Hepatocyte (in vitro differentiated cells): ENCODE measurements around the gene OR1F1. TPM values are rescaled to one million over a fixed set of nuclear protein-coding genes. Genes with fewer than 3 reads are reported as not detected.

Experiments used
- DNase-seq: peaks from one replicate; pipeline ENCODE4 v3.0.0-alpha.2; 2016; ENCODE audit warnings: low spot score
- H2AFZ ChIP-seq: fragments of 200-600 bp; sonication (generic); 2 replicates; pipeline ENCODE4 v1.6.0; 2016; ENCODE audit warnings: antibody characterized with exemption, mild to moderate bottlenecking
- H3K27ac ChIP-seq: fragments of 200-600 bp; sonication (generic); 2 replicates; pipeline ENCODE4 v1.5.1; 2016; ENCODE audit warnings: mild to moderate bottlenecking
- H3K27me3 ChIP-seq: fragments of 200-600 bp; sonication (generic); 2 replicates; pipeline ENCODE4 v1.6.1; 2016
- H3K36me3 ChIP-seq: fragments of 200-600 bp; sonication (generic); replicated peaks from 2 replicates; pipeline ENCODE4 v1.5.1; 2016; ENCODE audit warnings: low read depth; ENCODE audit not compliant: insufficient read depth
- H3K4me1 ChIP-seq: fragments of 200-600 bp; sonication (generic); 2 replicates; pipeline ENCODE4 v1.5.1; 2016; ENCODE audit warnings: mild to moderate bottlenecking, moderate library complexity; ENCODE audit not compliant: insufficient read depth
- H3K4me2 ChIP-seq: fragments of 200-600 bp; sonication (generic); 2 replicates; pipeline ENCODE4 v1.6.0; 2016
- H3K4me3 ChIP-seq: fragments of 200-600 bp; sonication (generic); 2 replicates; pipeline ENCODE4 v1.5.1; 2016; ENCODE audit warnings: mild to moderate bottlenecking
- H3K79me2 ChIP-seq: fragments of 200-600 bp; sonication (generic); 2 replicates; pipeline ENCODE4 v1.6.0; 2017; ENCODE audit warnings: mild to moderate bottlenecking
- H3K9me2 ChIP-seq: fragments of 200-600 bp; sonication (generic); replicated peaks from 2 replicates; pipeline ENCODE4 v1.6.0; 2017; ENCODE audit warnings: mild to moderate bottlenecking; ENCODE audit not compliant: insufficient read depth
- H3K9me3 ChIP-seq: fragments of 200-600 bp; sonication (generic); 2 replicates; pipeline ENCODE4 v1.5.1; 2016; ENCODE audit warnings: low read depth, mild to moderate bottlenecking
- H4K20me1 ChIP-seq: fragments of 200-600 bp; sonication (generic); 2 replicates; pipeline ENCODE4 v1.6.0; 2016; ENCODE audit warnings: mild to moderate bottlenecking; ENCODE audit not compliant: insufficient read depth, poor library complexity, severe bottlenecking
- CTCF ChIP-seq: fragments of 200-600 bp; sonication (generic); IDR thresholded peaks from 2 replicates; pipeline ENCODE4 v1.5.1; 2016; ENCODE audit warnings: antibody characterized with exemption, mild to moderate bottlenecking; ENCODE audit not compliant: poor library complexity
- EZH2 ChIP-seq: fragments of 200-600 bp; sonication (generic); IDR thresholded peaks from 2 replicates; pipeline ENCODE4 v1.6.1; 2016; ENCODE audit warnings: antibody characterized with exemption, mild to moderate bottlenecking, borderline replicate concordance
- EZH2phosphoT487 ChIP-seq: fragments of 200-600 bp; sonication (generic); IDR thresholded peaks from one replicate; pipeline ENCODE4 v1.6.1; 2018; ENCODE audit warnings: antibody characterized with exemption, mild to moderate bottlenecking, low read depth, moderate library complexity; ENCODE audit not compliant: unreplicated experiment, severe bottlenecking
- WGBS: methylation state at CpG from one replicate; pipeline ENCODE4 v1.1.6; 2016; ENCODE audit warnings: low lambda C conversion rate; ENCODE audit errors: missing lambda C conversion rate; 5-methylcytosine and 5-hydroxymethylcytosine counted together
- polyA plus RNA-seq: library from polyadenylated mRNA; unstranded; fragments of >200 nt; fragmentation: Nextera tagmentation; extraction: Ambion mirVana; gene quantifications from 2 replicates; pipeline ENCODE4 v1.2.1, GENCODE V29; 2016
- total RNA-seq: library from RNA; depleted of rRNA; stranded (reverse); fragments of >200 nt; gene quantifications from 2 replicates; pipeline ENCODE4 v1.2.3, GENCODE V29; 2014

OR1F1 gene
- total and polyA plus RNA-seq, 2 experiments from 2014 or later = not detected

DNA sequence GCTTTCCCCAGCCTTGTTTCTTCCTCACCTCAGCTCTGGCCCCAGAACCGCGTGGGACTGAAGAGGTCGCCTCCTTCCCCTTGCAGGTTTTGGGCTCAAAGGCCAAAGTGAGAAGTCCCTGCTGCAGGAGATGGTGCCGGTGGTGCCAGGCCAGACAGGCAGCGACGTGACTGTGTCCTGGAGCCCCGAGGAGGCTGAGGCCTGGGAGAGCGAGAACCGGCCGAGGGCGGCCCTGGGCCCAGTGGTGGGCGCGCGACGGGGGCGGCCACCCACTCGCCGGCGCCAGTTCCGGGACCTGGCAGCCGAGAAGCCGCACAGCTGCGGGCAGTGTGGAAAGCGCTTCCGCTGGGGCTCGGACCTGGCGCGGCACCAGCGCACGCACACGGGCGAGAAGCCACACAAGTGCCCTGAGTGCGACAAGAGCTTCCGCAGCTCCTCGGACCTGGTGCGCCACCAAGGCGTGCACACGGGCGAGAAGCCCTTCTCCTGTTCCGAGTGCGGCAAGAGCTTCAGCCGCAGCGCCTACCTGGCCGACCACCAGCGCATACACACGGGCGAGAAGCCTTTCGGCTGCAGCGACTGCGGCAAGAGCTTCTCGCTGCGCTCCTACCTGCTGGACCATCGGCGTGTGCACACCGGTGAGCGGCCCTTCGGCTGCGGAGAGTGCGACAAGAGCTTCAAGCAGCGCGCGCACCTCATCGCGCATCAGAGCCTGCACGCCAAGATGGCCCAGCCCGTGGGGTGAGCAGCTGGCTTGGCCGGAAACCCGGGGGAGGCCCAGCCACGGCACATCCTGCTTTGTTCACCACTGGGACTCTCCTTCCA, 47.2 kb upstream of the OR1F1 start:
- no peak for DNase-seq
- H3K27ac ChIP-seq = no peak overlapping the region
- no peaks in the 10 kb centered on the region for H3K4me1 ChIP-seq
- no peak overlapping the region for H3K4me2 ChIP-seq
- H4K20me1 ChIP-seq = no peaks in the 10 kb centered on the region
- no peaks in the 10 kb centered on the region for H3K36me3 ChIP-seq
- no peaks in the 10 kb centered on the region for H3K9me3 ChIP-seq
- H3K9me2 ChIP-seq = no peaks in the 10 kb centered on the region
- peaks cover 12% of the 10 kb centered on the region for H3K79me2 ChIP-seq
- H2AFZ ChIP-seq = no peak overlapping the region
- 98% methylated on average over 63 of the region's 69 CpGs for WGBS
- TF ChIP-seq CTCF = no peak
- no peak for TF ChIP-seq EZH2
- no peak for TF ChIP-seq EZH2phosphoT487
- no peaks in the 10 kb centered on the region for H3K27me3 ChIP-seq
- no peak overlapping the region for H3K4me3 ChIP-seq

DNA sequence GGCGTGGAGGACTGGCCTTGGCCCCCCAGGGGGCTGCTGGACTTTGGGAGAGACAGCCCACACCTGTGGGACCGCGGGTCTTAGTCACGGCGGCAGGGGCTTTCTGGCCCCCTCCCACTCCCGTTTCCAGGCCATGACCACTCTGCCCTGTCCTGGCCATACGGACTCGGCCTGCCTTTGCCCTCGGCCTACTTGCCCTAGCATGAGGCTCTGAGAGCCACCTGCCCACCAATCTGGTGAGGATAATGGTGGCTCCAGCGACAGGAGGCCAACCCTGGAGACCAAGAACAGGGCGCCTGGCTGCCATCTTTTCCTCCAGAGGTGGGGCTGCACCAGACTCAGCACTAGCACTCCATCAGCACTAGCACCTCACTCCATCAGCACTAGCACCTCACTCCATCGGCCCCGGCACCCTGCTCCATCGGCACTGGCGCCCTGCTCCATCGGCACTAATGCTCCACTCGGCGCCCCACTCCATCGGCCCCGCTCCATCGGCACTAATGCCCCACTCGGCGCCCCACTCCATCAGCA, 46.2 kb upstream of the OR1F1 start:
- Histone ChIP-seq H4K20me1 (no peaks in the 10 kb centered on the region), H3K4me2 (no peak overlapping the region), H2AFZ (no peak overlapping the region), H3K36me3 (no peaks in the 10 kb centered on the region), H3K27me3 (no peaks in the 10 kb centered on the region), H3K9me2 (no peaks in the 10 kb centered on the region), H3K4me3 (no peak overlapping the region), H3K4me1 (no peaks in the 10 kb centered on the region), H3K9me3 (no peaks in the 10 kb centered on the region), H3K79me2 (peaks cover 2% of the 10 kb centered on the region), H3K27ac (no peak overlapping the region)
- TF ChIP-seq CTCF = no peak
- no peak for TF ChIP-seq EZH2
- TF ChIP-seq EZH2phosphoT487 = no peak
- no peak for DNase-seq
- WGBS = 95% methylated on average over 22 of the region's 23 CpGs

DNA sequence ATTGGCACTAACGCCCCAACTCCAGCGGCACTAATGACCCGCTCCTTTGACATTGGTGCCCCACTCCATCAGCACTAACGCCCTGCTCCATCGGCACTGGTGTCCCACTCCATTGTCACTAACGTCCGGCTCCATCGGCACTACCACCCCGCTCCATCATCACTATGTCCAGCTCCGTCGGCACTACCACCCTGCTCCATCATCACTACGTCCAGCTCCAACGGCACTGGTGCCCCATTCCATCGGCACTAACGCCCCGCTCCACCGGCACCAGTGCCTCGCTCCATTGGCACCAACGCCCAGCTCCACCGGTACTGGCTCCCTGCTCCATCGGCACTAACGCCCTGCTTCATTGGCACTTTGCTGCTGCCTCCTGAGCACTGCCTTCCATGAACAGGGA, 45.7 kb upstream of the OR1F1 start:
- H3K79me2 ChIP-seq = no peaks in the 10 kb centered on the region
- H3K4me1 ChIP-seq = no peaks in the 10 kb centered on the region
- no peaks in the 10 kb centered on the region for H4K20me1 ChIP-seq
- H3K27ac ChIP-seq = no peak overlapping the region
- no peaks in the 10 kb centered on the region for H3K36me3 ChIP-seq
- WGBS = 95% methylated on average over 22 of the region's 22 CpGs
- no peak for DNase-seq
- no peaks in the 10 kb centered on the region for H3K9me3 ChIP-seq
- no peaks in the 10 kb centered on the region for H3K9me2 ChIP-seq
- no peak overlapping the region for H3K4me3 ChIP-seq
- no peak overlapping the region for H3K4me2 ChIP-seq
- no peaks in the 10 kb centered on the region for H3K27me3 ChIP-seq
- no peak for TF ChIP-seq EZH2
- no peak for TF ChIP-seq CTCF
- no peak for TF ChIP-seq EZH2phosphoT487
- H2AFZ ChIP-seq = no peak overlapping the region
